GM04503 (cell line): ENCODE results near the gene HPCAL1.
"Not testable (repeated sequence)": the region's sequence is repeated elsewhere in the genome, so short reads cannot be mapped to it uniquely, and the experiment has no call there.

Source experiments
- DNase-seq: peaks from one replicate; pipeline ENCODE4 v3.0.0-alpha.2; 2012; ENCODE audit warnings: low read depth

The HPCAL1 gene

GRCh38 chr2:10284108-10284870, 18.4 kb upstream of the HPCAL1 start:
- DNase-seq = no peak

GRCh38 chr2:10285191-10285555, 17.5 kb upstream of the HPCAL1 start:
- no peak for DNase-seq

- no peak for DNase-seq
These were observed 17.0 kb upstream of the HPCAL1 start for GRCh38 chr2:10285556-10286198.

GRCh38 chr2:10286216-10287037, 16.3 kb upstream of the HPCAL1 start:
- DNase-seq = no peak

- no peak for DNase-seq
These were observed 14.9 kb upstream of the HPCAL1 start for GRCh38 chr2:10287761-10288160.

- DNase-seq = no peak
These were observed 14.1 kb upstream of the HPCAL1 start for GRCh38 chr2:10288606-10289005.

- DNase-seq = no peak
These were observed 13.4 kb upstream of the HPCAL1 start for GRCh38 chr2:10289352-10289751.

GRCh38 chr2:10289891-10290290, 12.8 kb upstream of the HPCAL1 start:
- DNase-seq = no peak

- not testable (repeated sequence) for DNase-seq
These were observed 11.3 kb upstream of the HPCAL1 start for GRCh38 chr2:10291376-10291775.

GRCh38 chr2:10292033-10292432, 10.7 kb upstream of the HPCAL1 start:
- DNase-seq = no peak

GRCh38 chr2:10293603-10294002, 9.1 kb upstream of the HPCAL1 start:
- DNase-seq = no peak

- no peak for DNase-seq
These were observed 8.6 kb upstream of the HPCAL1 start for GRCh38 chr2:10294077-10294476.

GRCh38 chr2:10295649-10296048, 7.1 kb upstream of the HPCAL1 start:
- DNase-seq = not testable (repeated sequence)

GRCh38 chr2:10296142-10296541, 6.6 kb upstream of the HPCAL1 start:
- DNase-seq = no peak

GRCh38 chr2:10297191-10297830, 5.4 kb upstream of the HPCAL1 start:
- DNase-seq = no peak

GRCh38 chr2:10297959-10298531, 4.7 kb upstream of the HPCAL1 start:
- DNase-seq = peak; percentile 81

GRCh38 chr2:10298777-10299176, 3.9 kb upstream of the HPCAL1 start:
- DNase-seq = not testable (repeated sequence)

GRCh38 chr2:10300328-10300920, 2.3 kb upstream of the HPCAL1 start:
- no peak for DNase-seq

- DNase-seq = no peak
These were observed 1.4 kb upstream of the HPCAL1 start for GRCh38 chr2:10300997-10301940.

GRCh38 chr2:10301941-10302478, 694 bp upstream of the HPCAL1 start:
- no peak for DNase-seq
